ENCODE results near the gene AHCYL1. TPM values are rescaled to one million over a fixed set of nuclear protein-coding genes. Genes with fewer than 3 reads are reported as not detected.

AHCYL1 gene
- total and polyA plus RNA-seq, 2 donors (not counting 3 experiments of a cell fraction or from before 2014, with no cell fraction given), result 49.2 to 74.2 TPM

DNA sequence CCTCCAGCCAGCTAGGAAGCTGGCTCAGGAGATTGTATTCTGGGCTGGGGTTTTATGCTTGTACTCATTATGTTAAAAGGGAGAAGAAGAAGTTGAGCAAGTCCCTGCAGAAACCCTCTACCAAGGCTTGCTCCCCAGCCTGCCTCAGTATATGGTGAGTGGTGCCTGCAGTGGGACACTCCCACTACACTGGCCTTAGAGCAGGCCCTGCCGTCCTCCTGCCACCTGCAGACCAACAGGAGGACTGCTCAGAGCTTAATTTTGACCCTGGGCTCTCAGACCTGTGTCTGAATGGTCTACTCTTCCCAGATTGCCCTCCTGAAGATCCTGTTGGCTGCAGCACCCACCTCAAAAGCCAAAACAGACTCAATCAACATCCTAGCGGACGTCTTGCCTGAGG, 62.9 kb downstream of the AHCYL1 start:
- POLR2A ChIA-PET, result no interaction called here
- no peaks in the 10 kb centered on the region for H3K9me1 ChIP-seq (replicated peaks; ENCODE audit: control insufficient read depth, extremely low read depth, insufficient read depth, low read length)
- BruUV-seq (replicated peaks), result no TSS peak
- no peaks in the 10 kb centered on the region for H3K4me1 ChIP-seq (ENCODE audit: control insufficient read depth, extremely low read depth, insufficient read depth, low read length)
- H3K4me3 ChIP-seq (replicated peaks in 1 of 3; ENCODE audit: insufficient read depth in 1 of 3, low read depth in 1 of 3, low read length in 3 of 3), result no peak overlapping the region
- H3K36me3 ChIP-seq (ENCODE audit: control insufficient read depth in 2 of 2, extremely low read depth in 1 of 2, insufficient read depth in 2 of 2, low read length in 2 of 2), result peaks cover 22 to 63% of the 10 kb centered on the region in 2 experiments
- H3K4me2 ChIP-seq (ENCODE audit: insufficient read depth, low read length), result no peak overlapping the region
- DNase-seq (ENCODE audit: low read depth, low spot score) (no peak), FAIRE-seq (no peak)
- intact Hi-C loops (cut with micrococcal nuclease) (loop anchor here (1.0 kb wide), 1 partner anchor 12 kb away; no protein-coding TSS in a partner anchor), dilution Hi-C loops (cut with MboI; ENCODE audit: extremely low pct_ligation_motif_present, low sequenced_read_pairs) (no loop called here)
- no peaks in the 10 kb centered on the region for H3K9me3 ChIP-seq (replicated peaks; ENCODE audit: control insufficient read depth, insufficient read depth, low read length)
- H2AFZ ChIP-seq (ENCODE audit: low read depth, low read length), result no peak overlapping the region
- H4K20me1 ChIP-seq (replicated peaks; ENCODE audit: control insufficient read depth, extremely low read depth, insufficient read depth, low read length), result no peaks in the 10 kb centered on the region
- H3K79me2 ChIP-seq (ENCODE audit: control insufficient read depth, insufficient read depth, low read length), result no peaks in the 10 kb centered on the region
- CTCF ChIA-PET, result interaction anchor here (0.9 to 1.8 kb wide), 3 partner anchors 13 to 41 kb away, joined by 3 to 4 read pairs (median 3); partner anchors contain the start of gene STRIP1
- no peaks in the 10 kb centered on the region for H3K27me3 ChIP-seq (ENCODE audit: control insufficient read depth in 2 of 2, insufficient read depth in 2 of 2, low read length in 2 of 2)
- no peak overlapping the region for H3K9ac ChIP-seq (replicated peaks; ENCODE audit: extremely low read depth, insufficient read depth, low read length)
- no peak overlapping the region for H3K27ac ChIP-seq (ENCODE audit: insufficient read depth, low read depth, low read length)
- TF ChIP-seq MYC (IDR thresholded peaks at IDR 0.05; ENCODE audit: low read depth, low read length) (no peak), JUN (IDR thresholded peaks at IDR 0.05; ENCODE audit: borderline replicate concordance, insufficient read depth, insufficient read length, low read depth) (no peak), POLR2A (IDR thresholded peaks at IDR 0.05; ENCODE audit: low read depth, low read length) (no peak), POLR2AphosphoS5 (IDR thresholded peaks at IDR 0.05; ENCODE audit: insufficient read depth, low read depth, low read length) (no peak), GATA2 (IDR thresholded peaks at IDR 0.05; ENCODE audit: insufficient read depth, insufficient read length, low read depth, low read length) (no peak), EZH2 (IDR thresholded peaks at IDR 0.05; ENCODE audit: borderline replicate concordance, low read depth, low read length, severe bottlenecking) (no peak), FOS (IDR thresholded peaks at IDR 0.05; ENCODE audit: borderline replicate concordance, insufficient read depth, low read length) (no peak)
- TF ChIP-seq, protein P1, sequence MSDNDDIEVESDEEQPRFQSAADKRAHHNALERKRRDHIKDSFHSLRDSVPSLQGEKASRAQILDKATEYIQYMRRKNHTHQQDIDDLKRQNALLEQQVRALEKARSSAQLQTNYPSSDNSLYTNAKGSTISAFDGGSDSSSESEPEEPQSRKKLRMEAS (IDR thresholded peaks at IDR 0.05; ENCODE audit: insufficient read depth, insufficient read length), result no peak
- TF ChIP-seq, protein P2, sequence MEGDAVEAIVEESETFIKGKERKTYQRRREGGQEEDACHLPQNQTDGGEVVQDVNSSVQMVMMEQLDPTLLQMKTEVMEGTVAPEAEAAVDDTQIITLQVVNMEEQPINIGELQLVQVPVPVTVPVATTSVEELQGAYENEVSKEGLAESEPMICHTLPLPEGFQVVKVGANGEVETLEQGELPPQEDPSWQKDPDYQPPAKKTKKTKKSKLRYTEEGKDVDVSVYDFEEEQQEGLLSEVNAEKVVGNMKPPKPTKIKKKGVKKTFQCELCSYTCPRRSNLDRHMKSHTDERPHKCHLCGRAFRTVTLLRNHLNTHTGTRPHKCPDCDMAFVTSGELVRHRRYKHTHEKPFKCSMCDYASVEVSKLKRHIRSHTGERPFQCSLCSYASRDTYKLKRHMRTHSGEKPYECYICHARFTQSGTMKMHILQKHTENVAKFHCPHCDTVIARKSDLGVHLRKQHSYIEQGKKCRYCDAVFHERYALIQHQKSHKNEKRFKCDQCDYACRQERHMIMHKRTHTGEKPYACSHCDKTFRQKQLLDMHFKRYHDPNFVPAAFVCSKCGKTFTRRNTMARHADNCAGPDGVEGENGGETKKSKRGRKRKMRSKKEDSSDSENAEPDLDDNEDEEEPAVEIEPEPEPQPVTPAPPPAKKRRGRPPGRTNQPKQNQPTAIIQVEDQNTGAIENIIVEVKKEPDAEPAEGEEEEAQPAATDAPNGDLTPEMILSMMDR (IDR thresholded peaks at IDR 0.05; ENCODE audit: extremely low read depth in 1 of 2, insufficient read depth in 1 of 2, low read depth in 1 of 2, low read length in 2 of 2), result no peak
